GM20431 (cell line): ENCODE measurements around the gene SNRPA.

Experiments used
- in situ Hi-C: fragments of 300-500 bp; cut with MseI, MboI; formaldehyde crosslinking; loops from one replicate; pipeline ENCODE4 v1.15.0; 2020; ENCODE audit warnings: low sequenced_read_pairs; ENCODE audit not compliant: unreplicated experiment

SNRPA gene

GRCh38 chr19:40742886-40743285 is 8.1 kb upstream of the SNRPA start:
- in situ Hi-C loops, result no loop called here

- in situ Hi-C loops, result no loop called here
Observed at GRCh38 chr19:40743926-40744325, 7.1 kb upstream of the SNRPA start.

DNA sequence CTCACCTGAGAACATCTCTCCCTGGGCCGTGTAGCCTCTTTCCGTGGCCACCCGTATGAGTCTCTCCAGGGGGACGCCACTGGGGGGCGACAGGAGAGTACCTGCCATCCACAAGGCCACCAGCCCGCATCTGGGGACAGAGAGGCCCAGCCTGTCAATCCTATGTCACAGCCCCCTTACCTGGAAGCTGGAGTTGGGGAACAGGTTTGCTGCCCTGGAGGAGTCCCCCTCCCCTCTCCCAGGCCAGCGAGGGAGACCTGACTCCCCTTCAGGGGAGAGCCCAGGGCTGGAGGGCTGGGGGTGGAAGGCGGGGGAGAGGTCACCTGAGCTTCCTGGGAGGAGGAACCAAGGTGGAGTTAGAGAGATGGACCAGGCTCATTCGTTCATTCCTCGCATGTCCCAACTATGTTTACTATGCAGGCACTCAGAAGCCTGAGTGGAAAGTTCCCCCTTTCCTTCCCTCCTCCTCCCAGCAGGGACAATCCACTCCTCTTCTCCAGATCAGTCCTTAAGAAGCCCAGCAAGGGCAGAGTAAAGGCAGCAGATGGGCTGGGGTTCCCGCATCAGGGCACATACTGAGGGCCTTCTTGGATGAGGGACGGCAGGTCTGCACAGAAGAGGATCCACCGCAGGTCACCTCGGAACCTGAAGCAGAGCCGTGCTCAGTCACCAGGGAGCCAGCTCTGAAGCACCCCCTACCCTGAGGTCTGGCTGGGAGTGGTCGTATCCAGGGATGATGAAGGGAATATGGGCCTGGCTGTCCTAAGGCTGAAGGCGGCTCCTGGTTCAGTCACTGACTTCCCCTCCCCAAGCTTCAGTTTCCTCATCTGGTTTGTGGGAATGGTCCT is 6.2 kb upstream of the SNRPA start:
- in situ Hi-C loops, result no loop called here

DNA sequence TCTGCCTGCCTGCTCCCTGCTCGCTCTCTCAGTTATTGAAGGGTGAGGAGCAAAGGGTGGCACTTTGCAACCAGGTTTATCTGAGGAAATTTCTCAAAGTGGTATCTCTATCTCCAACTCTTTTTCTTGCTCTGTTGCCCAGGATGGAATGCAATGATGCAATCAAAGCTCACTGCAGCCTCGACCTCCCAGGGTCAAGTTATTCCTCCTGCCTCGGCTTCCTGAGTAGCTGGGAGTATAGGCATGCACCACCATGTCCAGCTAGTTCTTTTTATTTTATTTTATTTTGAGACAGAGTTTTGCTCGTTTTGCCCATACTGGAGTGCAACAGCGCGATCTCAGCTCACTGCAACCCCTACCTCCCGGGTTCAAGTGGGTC is 5.6 kb upstream of the SNRPA start:
- in situ Hi-C loops, result no loop called here

- in situ Hi-C loops, result no loop called here
Observed at GRCh38 chr19:40747536-40747935, 3.5 kb upstream of the SNRPA start.

DNA sequence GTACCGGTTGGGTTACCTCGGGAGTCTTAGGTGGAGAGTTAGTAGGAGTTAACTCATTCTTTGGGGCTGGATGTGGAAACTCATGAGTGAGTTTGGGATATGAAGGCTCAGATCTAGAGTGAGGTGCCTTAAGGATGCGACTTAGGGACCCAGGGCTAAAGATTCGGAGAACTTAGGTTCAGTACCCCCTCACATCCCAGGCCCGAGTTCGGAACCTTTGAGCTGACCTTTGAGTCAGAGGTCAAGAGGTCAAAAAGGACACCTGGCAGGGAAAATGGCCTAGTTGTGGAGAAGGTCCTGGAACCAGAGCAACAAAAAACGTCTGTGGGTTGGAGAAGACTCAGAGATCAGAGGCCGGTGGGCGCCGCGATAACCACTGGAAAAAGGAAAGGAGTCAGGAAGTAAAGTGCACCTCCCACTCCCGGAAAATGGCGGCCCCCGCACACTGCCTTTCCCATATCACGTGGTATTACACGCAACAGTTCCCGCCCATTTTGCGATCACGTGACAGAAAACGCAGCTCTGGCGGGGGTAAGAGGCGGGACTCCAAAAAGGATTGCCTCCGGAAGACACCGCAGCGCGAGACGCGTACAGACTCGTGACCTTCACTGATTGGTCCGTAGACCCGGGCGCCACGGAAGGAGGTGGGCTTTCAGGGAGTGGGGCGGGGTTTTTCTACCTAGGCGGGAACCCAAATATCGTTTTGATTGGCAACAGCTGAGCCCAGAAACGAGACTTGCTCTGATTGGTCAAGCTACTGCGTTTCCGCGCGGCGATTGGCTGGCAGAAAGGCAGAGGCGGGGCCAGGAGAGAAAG is 737 bp upstream of the SNRPA start, which contains the start of gene ACTMAP:
Gene ACTMAP, minus strand, starts transcription at position 420 of the 816 bp plus-strand sequence. CDS start 674 bp downstream, outside the sequence.
- in situ Hi-C loops, result no loop called here

DNA sequence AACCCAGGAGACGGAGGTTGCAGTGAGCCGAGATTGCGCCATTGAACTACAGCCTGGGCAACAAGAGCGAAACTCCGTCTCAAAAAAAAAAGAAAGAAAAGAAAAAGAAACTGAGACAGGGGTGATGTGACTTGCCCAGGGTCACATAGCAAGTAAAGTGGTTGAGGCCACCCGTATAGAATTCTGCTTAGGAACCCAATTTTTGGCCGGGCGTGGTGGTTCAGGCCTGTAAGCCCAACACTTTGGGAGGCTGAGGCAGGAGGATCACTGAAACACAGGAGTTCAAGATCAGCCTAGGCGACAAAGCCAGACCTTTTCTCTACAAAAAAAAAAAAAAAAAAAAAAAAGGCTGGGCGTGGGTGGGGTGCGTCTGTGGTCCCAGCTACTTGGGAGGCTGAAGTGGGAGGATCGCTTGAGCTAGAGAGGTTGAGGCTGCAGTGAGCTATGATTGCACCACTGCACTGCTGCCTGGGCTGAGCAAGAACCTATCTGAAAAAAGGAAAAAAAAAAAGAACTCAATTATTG is 1.3 kb downstream of the SNRPA start:
- in situ Hi-C loops, result no loop called here

GRCh38 chr19:40754611-40755247 is 3.7 kb downstream of the SNRPA start:
- in situ Hi-C loops, result no loop called here

GRCh38 chr19:40755248-40755624 is 4.2 kb downstream of the SNRPA start:
- in situ Hi-C loops, result no loop called here

DNA sequence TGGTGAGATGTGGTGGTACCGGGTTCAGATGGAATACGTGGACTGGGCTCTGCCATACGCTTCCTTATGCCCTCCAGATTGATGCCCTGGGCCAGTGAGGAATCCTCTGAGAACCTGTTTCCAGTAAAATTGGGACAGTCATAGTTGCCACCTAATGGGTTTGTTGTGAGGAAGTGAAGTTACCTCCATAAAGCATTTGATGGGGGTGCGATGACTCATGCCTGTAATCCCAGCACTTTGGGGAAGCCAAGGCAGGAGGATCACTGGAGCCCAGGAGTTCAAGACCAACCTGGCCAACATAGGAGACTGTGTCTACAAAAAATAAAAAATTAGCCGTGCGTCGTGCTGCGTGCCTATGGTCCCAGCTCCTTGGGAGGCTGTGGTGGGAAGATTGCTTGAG is 4.8 kb downstream of the SNRPA start:
- in situ Hi-C loops, result no loop called here

GRCh38 chr19:40756502-40757110 is 5.6 kb downstream of the SNRPA start:
- in situ Hi-C loops, result no loop called here

DNA sequence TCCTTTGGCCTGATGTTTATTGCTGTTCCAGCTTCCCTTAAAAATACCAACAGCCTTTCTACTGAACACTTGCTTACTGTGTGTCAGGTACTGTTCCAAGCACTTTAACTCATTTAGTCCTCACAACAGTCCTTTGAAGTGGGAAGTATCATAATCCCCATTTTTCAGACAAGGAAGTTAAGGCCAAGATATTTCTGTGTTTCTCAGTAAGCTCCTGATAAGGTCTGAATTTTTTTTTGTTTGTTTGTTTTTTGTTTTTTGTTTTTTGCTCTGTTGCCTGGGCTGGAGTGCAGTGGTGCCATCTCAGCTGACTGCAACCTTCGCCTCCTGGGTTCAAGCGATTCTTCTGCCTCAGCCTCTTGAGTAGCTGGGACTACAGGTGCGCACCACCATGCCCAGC is 7.5 kb downstream of the SNRPA start:
- in situ Hi-C loops, result no loop called here

DNA sequence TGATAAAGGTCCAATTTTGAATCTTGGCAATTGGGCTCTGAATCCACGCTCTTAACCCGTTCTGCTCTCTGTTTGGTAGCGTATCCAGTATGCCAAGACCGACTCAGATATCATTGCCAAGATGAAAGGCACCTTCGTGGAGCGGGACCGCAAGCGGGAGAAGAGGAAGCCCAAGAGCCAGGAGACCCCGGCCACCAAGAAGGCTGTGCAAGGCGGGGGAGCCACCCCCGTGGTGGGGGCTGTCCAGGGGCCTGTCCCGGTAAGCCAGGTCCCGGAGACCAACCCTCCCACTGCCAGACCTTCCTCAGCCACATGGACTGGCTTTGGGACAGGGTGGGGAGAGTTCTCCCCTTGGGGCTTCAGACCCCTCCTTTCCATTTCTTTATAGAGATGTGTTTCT is 8.3 kb downstream of the SNRPA start:
- in situ Hi-C loops, result no loop called here

DNA sequence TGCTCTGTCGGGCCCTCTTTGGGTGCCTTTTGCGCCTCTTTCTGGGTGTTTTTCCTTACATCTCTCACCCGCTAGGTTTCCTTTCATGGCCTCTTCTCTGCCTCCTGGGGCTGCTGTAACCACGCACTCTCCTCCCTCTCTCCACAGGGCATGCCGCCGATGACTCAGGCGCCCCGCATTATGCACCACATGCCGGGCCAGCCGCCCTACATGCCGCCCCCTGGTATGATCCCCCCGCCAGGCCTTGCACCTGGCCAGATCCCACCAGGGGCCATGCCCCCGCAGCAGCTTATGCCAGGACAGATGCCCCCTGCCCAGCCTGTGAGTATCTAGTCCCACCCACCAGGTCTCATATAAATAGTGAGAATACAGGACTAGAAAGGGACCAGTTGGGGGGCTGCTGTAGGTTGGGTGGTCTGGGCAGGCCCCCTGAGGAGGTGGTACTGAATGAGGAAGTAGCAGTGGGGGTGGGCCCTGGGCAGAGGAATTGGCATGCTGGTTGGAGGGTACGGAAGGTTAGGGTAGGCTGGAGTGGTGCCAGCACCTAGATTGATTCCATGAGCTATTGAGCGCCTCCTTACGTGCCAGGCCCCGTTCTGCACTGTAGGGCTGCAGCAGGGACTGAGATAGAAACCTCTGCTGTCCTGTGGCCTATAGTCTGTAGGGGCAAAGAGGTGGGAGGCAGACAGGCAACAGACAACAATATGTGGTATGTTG is 11.9 kb downstream of the SNRPA start:
- in situ Hi-C loops, result loop anchor here (10.0 kb wide), 1 partner anchor 52 kb away; no protein-coding TSS in a partner anchor

DNA sequence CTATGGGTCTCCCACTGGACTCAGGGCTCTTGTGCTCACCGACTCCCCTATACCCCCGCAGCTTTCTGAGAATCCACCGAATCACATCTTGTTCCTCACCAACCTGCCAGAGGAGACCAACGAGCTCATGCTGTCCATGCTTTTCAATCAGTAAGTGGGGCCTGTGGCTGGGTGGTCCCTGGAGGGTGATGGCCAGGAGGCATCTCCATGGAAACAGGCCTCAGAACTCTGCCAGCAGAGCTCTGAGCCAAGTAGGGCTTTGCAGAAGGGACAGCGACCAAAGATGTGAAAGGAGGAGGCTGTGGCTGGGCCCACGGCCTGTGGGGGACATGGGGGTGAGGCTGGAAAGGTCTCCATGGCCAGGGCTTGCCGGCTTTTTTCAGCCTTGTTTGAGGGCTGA is 12.5 kb downstream of the SNRPA start:
- in situ Hi-C loops, result loop anchor here (10.0 kb wide), 1 partner anchor 51 kb away; no protein-coding TSS in a partner anchor

DNA sequence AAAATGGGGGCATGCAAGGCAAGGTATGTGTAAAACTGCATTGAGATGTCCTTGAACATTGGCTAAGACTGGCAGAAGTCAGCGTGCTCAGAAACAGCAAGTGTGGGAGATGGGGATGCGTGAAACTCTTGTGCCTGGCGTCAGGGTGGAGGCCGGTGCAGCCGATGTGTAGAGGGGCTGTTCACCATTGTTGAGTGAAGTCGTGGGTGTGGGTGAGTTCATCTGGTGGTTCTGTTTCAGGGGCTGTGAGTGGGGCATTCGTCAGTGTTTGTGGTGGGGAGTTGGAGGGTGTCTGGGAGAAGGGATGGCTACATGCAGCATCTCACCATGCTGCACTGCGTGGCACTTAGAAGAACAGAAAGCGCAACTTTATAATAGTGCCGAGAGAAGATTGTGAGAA is 13.0 kb downstream of the SNRPA start:
- in situ Hi-C loops, result loop anchor here (10.0 kb wide), 1 partner anchor 51 kb away; no protein-coding TSS in a partner anchor

- in situ Hi-C loops, result loop anchor here (10.0 kb wide), 1 partner anchor 48 kb away; no protein-coding TSS in a partner anchor
Observed at GRCh38 chr19:40766385-40766784, 15.4 kb downstream of the SNRPA start.

- in situ Hi-C loops, result loop anchor here (10.0 kb wide), 1 partner anchor 46 kb away; no protein-coding TSS in a partner anchor
Observed at GRCh38 chr19:40768869-40769268, 17.9 kb downstream of the SNRPA start.
